PFSK-1 (cell line): Measurements from ENCODE around the gene GLYATL3.

Experiments
- FOXP2 ChIP-seq: optimal IDR thresholded peaks from 2 replicates; pipeline ENCODE3; 2011; ENCODE audit warnings: borderline replicate concordance, control low read depth, inconsistent platforms; ENCODE audit not compliant: insufficient read depth; ENCODE audit errors: extremely low read length, extremely low read depth
- POLR2AphosphoS5 ChIP-seq: IDR thresholded peaks from 2 replicates; pipeline ENCODE4 v1.6.1; 2012; ENCODE audit warnings: low read depth, mild to moderate bottlenecking, control low read depth, low read length, moderate library complexity
- REST ChIP-seq, 2 experiments: IDR thresholded peaks; 2 replicates each; pipeline versions ENCODE4 v1.6.1 to v1.8.0; 2011 to 2012; ENCODE audit warnings: low read depth in 2 of 2, low read length in 2 of 2, control low read depth in 1 of 2, inconsistent platforms in 1 of 2, mild to moderate bottlenecking in 1 of 2, moderate library complexity in 1 of 2; ENCODE audit not compliant: insufficient read depth in 1 of 2
- SIN3A ChIP-seq: IDR thresholded peaks from 2 replicates; pipeline ENCODE4 v1.6.1; 2012; ENCODE audit warnings: mild to moderate bottlenecking, low read length, moderate library complexity, borderline replicate concordance; ENCODE audit not compliant: insufficient read depth
- TAF1 ChIP-seq: IDR thresholded peaks from 2 replicates; pipeline ENCODE4 v1.6.1; 2012; ENCODE audit warnings: low read length, control low read depth, borderline replicate concordance; ENCODE audit not compliant: insufficient read depth

GLYATL3 gene

GRCh38 chr6:49550492-49551077 is 50.9 kb downstream of the GLYATL3 start, which contains the start of gene C6orf141:
TSS of gene C6orf141 (plus strand) at chr6:49550668. CDS start at chr6:49550793, 125 bp downstream.
- TF ChIP-seq FOXP2 (no peak), TAF1 (no peak), POLR2AphosphoS5 (no peak), REST (IDR thresholded peaks at IDR 0.05; ENCODE audit: insufficient read depth in 1 of 2, low read depth in 2 of 2, low read length in 2 of 2) (no peak), SIN3A (no peak)

GRCh38 chr6:49551078-49551865 is 51.5 kb downstream of the GLYATL3 start:
- TF ChIP-seq REST (IDR thresholded peaks at IDR 0.05; ENCODE audit: insufficient read depth in 1 of 2, low read depth in 2 of 2, low read length in 2 of 2): no peak
- no peak for TF ChIP-seq POLR2AphosphoS5
- TF ChIP-seq FOXP2: no peak
- no peak for TF ChIP-seq TAF1
- no peak for TF ChIP-seq SIN3A

GRCh38 chr6:49551866-49552129 is 52.1 kb downstream of the GLYATL3 start:
- TF ChIP-seq REST (IDR thresholded peaks at IDR 0.05; ENCODE audit: insufficient read depth in 1 of 2, low read depth in 2 of 2, low read length in 2 of 2): no peak
- TF ChIP-seq TAF1: no peak
- no peak for TF ChIP-seq FOXP2
- TF ChIP-seq POLR2AphosphoS5: no peak
- no peak for TF ChIP-seq SIN3A

- TF ChIP-seq FOXP2 (no peak), SIN3A (no peak), POLR2AphosphoS5 (no peak), TAF1 (no peak), REST (IDR thresholded peaks at IDR 0.05; ENCODE audit: insufficient read depth in 1 of 2, low read depth in 2 of 2, low read length in 2 of 2) (no peak)
Observed at GRCh38 chr6:49552596-49552995, 52.9 kb downstream of the GLYATL3 start.
